Activated CD4-positive, alpha-beta T cell treated with anti-CD3 and anti-CD28 coated beads, Interleukin-2, amount 50 U/mL, for 1 hour (primary cell): Measurements from ENCODE around the gene NPIPB4.
A peak's percentile ranks its signal among the peaks of the same experiment; 100 is the strongest.
"Not testable (repeated sequence)": the region's sequence is repeated elsewhere in the genome, so short reads cannot be mapped to it uniquely, and the experiment has no call there.

Experiments
- DNase-seq: peaks from one replicate; pipeline ENCODE4 v3.0.0-alpha.2; 2020

Gene NPIPB4

GRCh38 chr16:21857656-21858055, at the start of gene NPIPB4:
TSS of gene NPIPB4 (minus strand) at chr16:21857756. CDS start at chr16:21857378, 378 bp downstream.
- DNase-seq = not testable (repeated sequence)

GRCh38 chr16:21898998-21899397, 41.4 kb upstream of the NPIPB4 start:
- not testable (repeated sequence) for DNase-seq

GRCh38 chr16:21881988-21882387, 24.4 kb upstream of the NPIPB4 start:
- DNase-seq = peak; percentile 36

GRCh38 chr16:21837186-21837585, 20.4 kb downstream of the NPIPB4 start:
- not testable (repeated sequence) for DNase-seq

- peak; percentile 18 for DNase-seq
These were observed 21.2 kb downstream of the NPIPB4 start for GRCh38 chr16:21836334-21836733.

GRCh38 chr16:21835747-21836146, 21.8 kb downstream of the NPIPB4 start:
- DNase-seq = not testable (repeated sequence)

GRCh38 chr16:21834211-21834610, 23.3 kb downstream of the NPIPB4 start:
- DNase-seq = not testable (repeated sequence)

GRCh38 chr16:21829929-21830328, 27.6 kb downstream of the NPIPB4 start:
- DNase-seq = not testable (repeated sequence)

GRCh38 chr16:21826067-21826706, 31.4 kb downstream of the NPIPB4 start:
- DNase-seq = not testable (repeated sequence)

- not testable (repeated sequence) for DNase-seq
These were observed 32.0 kb downstream of the NPIPB4 start for GRCh38 chr16:21825526-21825925.

- not testable (repeated sequence) for DNase-seq
These were observed 34.3 kb downstream of the NPIPB4 start for GRCh38 chr16:21823258-21823657.

GRCh38 chr16:21820908-21821465, 36.6 kb downstream of the NPIPB4 start:
- not testable (repeated sequence) for DNase-seq

- DNase-seq = peak; percentile 62
These were observed 37.3 kb downstream of the NPIPB4 start for GRCh38 chr16:21820028-21820907.

GRCh38 chr16:21819617-21820016, 37.9 kb downstream of the NPIPB4 start:
- not testable (repeated sequence) for DNase-seq

- DNase-seq = not testable (repeated sequence)
These were observed 40.5 kb downstream of the NPIPB4 start for GRCh38 chr16:21817012-21817411.

GRCh38 chr16:21815694-21816093, 41.9 kb downstream of the NPIPB4 start:
- DNase-seq = not testable (repeated sequence)

GRCh38 chr16:21802375-21802663, 55.2 kb downstream of the NPIPB4 start:
- DNase-seq = not testable (repeated sequence)

GRCh38 chr16:21801538-21802374, 55.8 kb downstream of the NPIPB4 start:
- DNase-seq = not testable (repeated sequence)

GRCh38 chr16:21798601-21799000, 59.0 kb downstream of the NPIPB4 start:
- DNase-seq = not testable (repeated sequence)

GRCh38 chr16:21793310-21793709, 64.2 kb downstream of the NPIPB4 start:
- not testable (repeated sequence) for DNase-seq

- not testable (repeated sequence) for DNase-seq
These were observed 67.0 kb downstream of the NPIPB4 start for GRCh38 chr16:21790506-21790905.
